ENCODE results near the gene HSD3B7. TPM values are rescaled to one million over a fixed set of nuclear protein-coding genes. Genes with fewer than 3 reads are reported as not detected.

The HSD3B7 gene
- total RNA-seq, 1 donor from 2014 or later: 14.9 TPM

- DNase-seq (ENCODE audit: low read depth, low spot score): peak; percentile 66
These were observed 28.2 kb upstream of the HSD3B7 start for GRCh38 chr16:30956601-30957455.

- DNase-seq (ENCODE audit: low read depth, low spot score): peak; percentile 91
These were observed 27.4 kb upstream of the HSD3B7 start, which contains the start of gene SETD1A for GRCh38 chr16:30957456-30958174. TSS of gene SETD1A (plus strand) at chr16:30957754. CDS start at chr16:30958732, 978 bp downstream.

GRCh38 chr16:30958175-30959079, 26.6 kb upstream of the HSD3B7 start:
- DNase-seq (ENCODE audit: low read depth, low spot score): no peak

- DNase-seq (ENCODE audit: low read depth, low spot score): no peak
These were observed 23.6 kb upstream of the HSD3B7 start for GRCh38 chr16:30961384-30961783.

- DNase-seq (ENCODE audit: low read depth, low spot score): no peak
These were observed 21.0 kb upstream of the HSD3B7 start for GRCh38 chr16:30963925-30964511.

- no peak for DNase-seq (ENCODE audit: low read depth, low spot score)
These were observed 20.3 kb upstream of the HSD3B7 start for GRCh38 chr16:30964574-30965226.

- DNase-seq (ENCODE audit: low read depth, low spot score): no peak
These were observed 19.6 kb upstream of the HSD3B7 start for GRCh38 chr16:30965436-30965835.

GRCh38 chr16:30966033-30966619, 18.9 kb upstream of the HSD3B7 start:
- DNase-seq (ENCODE audit: low read depth, low spot score): no peak

GRCh38 chr16:30967795-30968194, 17.2 kb upstream of the HSD3B7 start:
- no peak for DNase-seq (ENCODE audit: low read depth, low spot score)

GRCh38 chr16:30969246-30969842, 15.7 kb upstream of the HSD3B7 start:
- no peak for DNase-seq (ENCODE audit: low read depth, low spot score)

GRCh38 chr16:30971298-30971697, 13.7 kb upstream of the HSD3B7 start:
- DNase-seq (ENCODE audit: low read depth, low spot score): no peak

- no peak for DNase-seq (ENCODE audit: low read depth, low spot score)
These were observed 12.1 kb upstream of the HSD3B7 start for GRCh38 chr16:30972872-30973271.

GRCh38 chr16:30974348-30974747, 10.7 kb upstream of the HSD3B7 start:
- no peak for DNase-seq (ENCODE audit: low read depth, low spot score)

GRCh38 chr16:30976486-30976885, 8.5 kb upstream of the HSD3B7 start:
- DNase-seq (ENCODE audit: low read depth, low spot score): no peak

GRCh38 chr16:30977502-30977901, 7.5 kb upstream of the HSD3B7 start:
- no peak for DNase-seq (ENCODE audit: low read depth, low spot score)

- DNase-seq (ENCODE audit: low read depth, low spot score): no peak
These were observed 5.6 kb upstream of the HSD3B7 start for GRCh38 chr16:30979170-30980022.

- DNase-seq (ENCODE audit: low read depth, low spot score): no peak
These were observed 5.0 kb upstream of the HSD3B7 start for GRCh38 chr16:30980023-30980371.

GRCh38 chr16:30980434-30980833, 4.6 kb upstream of the HSD3B7 start:
- no peak for DNase-seq (ENCODE audit: low read depth, low spot score)

- no peak for DNase-seq (ENCODE audit: low read depth, low spot score)
These were observed 4.0 kb upstream of the HSD3B7 start for GRCh38 chr16:30980959-30981358.
